GM21526 (cell line): ENCODE results near the gene ETNK2.

ENCODE experiments used
- ATAC-seq: cut with Tn5 transposase; IDR thresholded peaks from one replicate; pipeline ENCODE4 v1.9.1; 2021; ENCODE audit warnings: moderate library complexity; ENCODE audit not compliant: unreplicated experiment, low FRiP score

The ETNK2 gene

DNA sequence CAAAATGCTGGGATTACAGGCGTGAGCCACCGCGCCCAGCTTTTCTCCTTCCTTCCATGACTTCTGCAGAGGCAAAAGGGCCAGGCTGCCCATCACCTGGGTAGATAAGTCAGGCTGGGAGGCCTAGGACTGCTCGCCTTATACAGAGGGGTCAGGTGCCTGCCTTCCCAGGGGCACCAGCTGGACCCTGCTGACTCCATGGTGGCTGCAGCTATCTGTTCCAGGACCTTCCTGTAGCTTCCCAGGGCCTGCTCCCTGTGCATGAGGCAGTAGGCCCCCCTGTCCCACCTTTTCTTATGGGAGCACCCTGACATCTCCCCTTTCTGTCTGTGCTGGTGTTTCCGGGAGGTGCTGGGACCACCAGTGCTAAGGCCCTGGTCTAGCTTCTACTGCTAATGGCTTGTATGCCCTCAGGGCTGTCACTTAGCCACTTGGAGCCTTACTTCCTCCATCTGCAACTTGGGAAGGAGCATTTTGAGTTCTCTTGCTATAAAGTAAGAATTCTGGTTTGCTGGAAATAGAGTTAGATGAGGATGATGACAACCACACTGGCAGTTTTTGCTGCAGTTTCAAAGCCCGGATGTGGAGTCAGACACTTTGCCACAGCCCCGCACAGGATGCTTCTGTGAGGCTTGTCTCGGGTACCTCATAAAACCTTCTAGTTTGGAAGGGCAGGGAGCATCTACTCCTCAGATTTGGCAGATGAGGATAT is 64.5 kb downstream of the ETNK2 start:
- ATAC-seq, result no peak

DNA sequence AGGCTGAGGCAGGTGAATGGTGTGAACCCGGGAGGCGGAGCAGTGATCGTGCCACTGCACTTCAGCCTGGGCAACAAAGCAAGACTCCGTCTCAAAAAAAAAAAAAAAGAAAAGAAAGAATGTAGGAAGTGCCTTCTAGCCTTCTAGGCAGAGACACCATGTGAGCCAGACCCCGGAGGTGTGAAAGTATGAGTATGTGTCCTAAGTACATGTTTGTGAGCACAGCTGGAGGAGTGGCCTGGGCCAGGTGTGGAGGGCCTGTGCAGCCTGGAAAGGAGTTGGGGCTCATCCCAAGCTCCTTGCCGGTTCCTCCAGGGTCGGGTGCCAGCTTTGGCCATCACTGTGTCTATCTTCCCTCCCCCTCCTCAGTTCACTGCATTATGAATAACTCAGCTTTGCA is 66.0 kb downstream of the ETNK2 start:
- ATAC-seq, result no peak

- ATAC-seq, result no peak
These were observed 67.5 kb downstream of the ETNK2 start for GRCh38 chr1:204084247-204084772.

GRCh38 chr1:204083491-204083890 is 68.4 kb downstream of the ETNK2 start:
- no peak for ATAC-seq

DNA sequence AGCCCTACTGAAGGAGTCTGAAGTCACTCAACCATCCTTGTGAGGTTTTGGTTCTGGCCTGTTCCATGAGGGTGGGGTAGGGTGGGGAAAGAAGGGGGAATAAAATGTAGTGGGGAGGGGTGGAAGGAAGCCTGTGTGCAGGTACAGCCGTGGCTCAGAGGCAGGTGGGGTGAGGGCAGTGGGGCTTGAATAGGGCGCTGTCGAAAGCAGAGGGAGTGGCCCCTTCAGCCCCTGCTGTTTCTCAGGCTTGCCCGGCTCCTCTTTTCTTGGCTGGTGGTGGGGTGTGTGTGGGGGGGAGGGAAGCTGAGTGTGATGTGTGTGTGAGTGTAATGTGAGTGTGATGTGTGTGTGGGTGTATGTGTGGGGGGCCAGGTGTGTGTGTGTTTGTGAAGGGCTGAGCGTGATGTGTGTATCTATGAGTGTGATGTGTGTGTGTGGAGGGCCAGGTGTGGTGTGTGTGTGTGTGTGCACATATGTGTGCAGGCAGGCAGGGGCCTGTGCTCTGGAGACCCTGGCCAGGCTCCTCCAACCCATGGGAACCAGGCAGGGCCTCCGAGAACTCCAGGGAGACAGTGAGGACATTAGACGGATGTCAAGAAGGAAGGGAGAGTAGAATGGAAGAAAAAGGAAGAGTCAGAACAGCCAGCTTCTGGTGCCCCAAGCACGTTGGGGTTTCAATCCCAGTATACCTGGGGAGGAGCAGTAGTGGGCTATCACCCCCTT is 69.9 kb downstream of the ETNK2 start:
- no peak for ATAC-seq

GRCh38 chr1:204081164-204081790 is 70.6 kb downstream of the ETNK2 start:
- ATAC-seq, result no peak
